ENCODE data around the gene WDR90. TPM values are rescaled to one million over a fixed set of nuclear protein-coding genes. Genes with fewer than 3 reads are reported as not detected.

The WDR90 gene
- total and polyA plus RNA-seq, 2 of the 13 experiments (the other 11 are each of a cell fraction or from before 2014, with no cell fraction given) = 14.9 to 28.9 TPM

GRCh38 chr16:675884-676564, 26.9 kb downstream of the WDR90 start:
- DNase-seq (ENCODE audit: low spot score) (no peak), FAIRE-seq (no peak), ATAC-seq (peak; percentile 10)
- H3K4me1 ChIP-seq (ENCODE audit: insufficient read depth, low read length) = peaks cover 36% of the 10 kb centered on the region
- intact Hi-C loops (cut with micrococcal nuclease; ENCODE audit: unreplicated experiment) (no loop called here), in situ Hi-C loops (cut with HindIII; ENCODE audit: extremely low pct_ligation_motif_present, low pct_unique_long_range_greater_than_20kb) (no loop called here)
- 4% methylated on average over 4 of the region's 25 CpGs for WGBS (ENCODE audit: low lambda C conversion rate)
- peaks cover 14 to 24% of the 10 kb centered on the region in 2 experiments; a peak in 4 of 5 replicates for H3K36me3 ChIP-seq (replicated peaks in 1 of 2; ENCODE audit: control insufficient read depth in 1 of 2, insufficient read depth in 2 of 2, low read length in 2 of 2)
- H3K27ac ChIP-seq (ENCODE audit: extremely low read length, insufficient read depth, low read length) = peak overlapping the region; percentile 60
- H3K9me3 ChIP-seq (ENCODE audit: low read length) = no peaks in the 10 kb centered on the region
- peak overlapping the region; percentile 87 for H3K4me2 ChIP-seq (ENCODE audit: low read depth, low read length)
- ChIA-PET POLR2A (interaction anchor here (0.8 to 1.9 kb wide), 6 partner anchors 8 to 44 kb away, joined by 3 to 12 read pairs (median 4); partner anchors contain the start of genes RHOT2, WDR24 and WDR90), CTCF (ENCODE audit: low intra/inter-chr PET ratio, low total read pairs) (no interaction called here)
- peak overlapping the region; percentile 58 for H3K9ac ChIP-seq (ENCODE audit: insufficient read depth, low read depth, low read length)
- no peak overlapping the region for H2AFZ ChIP-seq (ENCODE audit: low read length)
- BruUV-seq (replicated peaks) = no TSS peak
- H4K20me1 ChIP-seq (ENCODE audit: insufficient read depth, low read length) = 0 out of 2 replicates have a peak, but pooled peaks cover under 1% of the 10 kb centered on the region
- peaks cover 3% of the 10 kb centered on the region for H3K79me2 ChIP-seq (ENCODE audit: insufficient read depth, low read length)
- peak overlapping the region; percentile 42 to 74 (median 52); a peak in 5 of 6 replicates for H3K4me3 ChIP-seq (replicated peaks in 1 of 3; ENCODE audit: insufficient read depth in 1 of 3, low read depth in 2 of 3, low read length in 3 of 3)
- no peaks in the 10 kb centered on the region; a peak in 1 of 5 replicates for H3K27me3 ChIP-seq (ENCODE audit: control insufficient read depth in 1 of 2, insufficient read depth in 2 of 2, low read length in 2 of 2)
- TF ChIP-seq NCOA2 (CRISPR knock-in tag; IDR thresholded peaks at IDR 0.05) (peak; percentile 27; the same call in 1 of the 2 replicates), KDM3A (CRISPR knock-in tag; IDR thresholded peaks at IDR 0.05; ENCODE audit: low read depth) (no peak), ZNF17 (CRISPR knock-in tag; IDR thresholded peaks at IDR 0.05) (no peak), PCBP1 (IDR thresholded peaks at IDR 0.05; ENCODE audit: borderline replicate concordance, low read depth, low read length) (peak; percentile 65; the same call in 1 of the 2 replicates), ZBTB44 (CRISPR knock-in tag; IDR thresholded peaks at IDR 0.05) (no peak), ZMYM2 (CRISPR knock-in tag; IDR thresholded peaks at IDR 0.05) (0 out of 2 replicates have a peak, but pooled peaks have one; percentile 27), HIC2 (CRISPR knock-in tag; IDR thresholded peaks at IDR 0.05; ENCODE audit: low read depth) (no peak), PAF1 (CRISPR knock-in tag; IDR thresholded peaks at IDR 0.05) (no peak), AGO2 (optimal IDR thresholded peaks at IDR 0.05; ENCODE audit: low read depth, low read length) (peak; percentile 79), GABPA (IDR thresholded peaks at IDR 0.05; ENCODE audit: low read depth, low read length) (no peak), GABPA (CRISPR knock-in tag; IDR thresholded peaks at IDR 0.05; ENCODE audit: low read depth) (peak; percentile 25; the same call in 1 of the 2 replicates), SIN3B (IDR thresholded peaks at IDR 0.05; ENCODE audit: low read length) (no peak), THAP8 (CRISPR knock-in tag; IDR thresholded peaks at IDR 0.05; ENCODE audit: borderline replicate concordance) (no peak), IRF2 (CRISPR knock-in tag; IDR thresholded peaks at IDR 0.05) (0 out of 2 replicates have a peak, but pooled peaks have one; percentile 17), ZNF746 (CRISPR knock-in tag; IDR thresholded peaks at IDR 0.05) (peak; percentile 85), LCORL (IDR thresholded peaks at IDR 0.05) (no peak), LCORL (CRISPR knock-in tag; IDR thresholded peaks at IDR 0.05) (0 out of 2 replicates have a peak, but pooled peaks have one; percentile 26), POLR2AphosphoS5 (IDR thresholded peaks at IDR 0.05; ENCODE audit: low read depth, low read length) (0 out of 2 replicates have a peak, but pooled peaks have one; percentile 24), ZFX (CRISPR knock-in tag; IDR thresholded peaks at IDR 0.05; ENCODE audit: low read depth) (peak; percentile 21; the same call in 1 of the 2 replicates), THRA (CRISPR knock-in tag; IDR thresholded peaks at IDR 0.05; ENCODE audit: borderline replicate concordance) (no peak)
